K562 (cell line): ENCODE results near the gene GP1BB. TPM values are rescaled to one million over a fixed set of nuclear protein-coding genes. Genes with fewer than 3 reads are reported as not detected.

ENCODE experiments used
- ATF1 ChIP-seq, 2 experiments: fragments of 450-650 bp in 1 of 2; IDR thresholded peaks; 2 replicates each; pipeline ENCODE4 v1.6.1; 2016; ENCODE audit warnings: missing compliant biosample characterization in 1 of 2, missing genetic modification characterization in 1 of 2
- ATF7 ChIP-seq: fragments of 450-650 bp; IDR thresholded peaks from 2 replicates; pipeline ENCODE4 v1.7.1; 2014; ENCODE audit warnings: mild to moderate bottlenecking, moderate library complexity
- BDP1 ChIP-seq: IDR thresholded peaks from 3 replicates; pipeline ENCODE4 v1.6.1; 2011; ENCODE audit not compliant: insufficient read length, insufficient read depth
- CHD1 ChIP-seq: fragments of 200-600 bp; sonication (generic); IDR thresholded peaks from one replicate; pipeline ENCODE4 v1.6.1; 2012; ENCODE audit warnings: mild to moderate bottlenecking, moderate library complexity, low read length, inconsistent platforms
- CHD4 ChIP-seq: fragments of 200-600 bp; sonication (generic); IDR thresholded peaks from 3 replicates; pipeline ENCODE4 v1.6.1; 2012; ENCODE audit warnings: low read depth, mild to moderate bottlenecking, mixed read lengths, low read length, inconsistent platforms; ENCODE audit not compliant: insufficient read depth, insufficient replicate concordance, poor library complexity, severe bottlenecking
- CREM ChIP-seq: IDR thresholded peaks from 2 replicates; pipeline ENCODE4 v1.6.1; 2014; ENCODE audit warnings: antibody characterized with exemption, low read depth
- EZH2 ChIP-seq: IDR thresholded peaks from 2 replicates; pipeline ENCODE4 v1.6.1; 2012; ENCODE audit warnings: low read depth, mild to moderate bottlenecking, inconsistent platforms, low read length, borderline replicate concordance
- HDAC6 ChIP-seq: IDR thresholded peaks from 2 replicates; pipeline ENCODE4 v1.6.1; 2012; ENCODE audit warnings: low read depth, mild to moderate bottlenecking, control low read depth, inconsistent platforms, low read length, moderate library complexity
- HLTF ChIP-seq: fragments of 450-650 bp; IDR thresholded peaks from 2 replicates; pipeline ENCODE4 v1.6.1; 2016
- HMGN3 ChIP-seq: IDR thresholded peaks from 2 replicates; pipeline ENCODE4 v1.6.1; 2011; ENCODE audit warnings: borderline replicate concordance, low read depth, mild to moderate bottlenecking, mixed read lengths, low read length; ENCODE audit not compliant: insufficient read length; ENCODE audit errors: extremely low read depth
- PHF8 ChIP-seq: fragments of 200-600 bp; sonication (generic); IDR thresholded peaks from 2 replicates; pipeline ENCODE4 v1.6.1; 2012; ENCODE audit warnings: mixed run types, mild to moderate bottlenecking, inconsistent platforms, low read length, moderate library complexity, borderline replicate concordance
- POLR2G ChIP-seq: fragments of 200-400 bp; formaldehyde crosslinking; IDR thresholded peaks from 2 replicates; pipeline ENCODE4 v1.6.1; 2017; ENCODE audit warnings: low read depth, mild to moderate bottlenecking, antibody characterized with exemption, low read length, moderate library complexity
- PRMT5 ChIP-seq: sonication (generic); formaldehyde crosslinking; IDR thresholded peaks from 2 replicates; pipeline ENCODE4 v1.5.0; 2020; ENCODE audit warnings: missing genetic modification reagents
- RUNX1 ChIP-seq: sonication (generic); IDR thresholded peaks from 2 replicates; pipeline ENCODE4 v1.6.1; 2016; ENCODE audit warnings: antibody characterized with exemption, low read depth
- SETDB1 ChIP-seq: IDR thresholded peaks from one replicate; pipeline ENCODE4 v1.6.1; 2012; ENCODE audit warnings: low read length, control low read depth, inconsistent platforms
- U2AF1 ChIP-seq: fragments of 200-400 bp; formaldehyde crosslinking; optimal IDR thresholded peaks from 2 replicates; pipeline ENCODE3; 2017; ENCODE audit warnings: mild to moderate bottlenecking, low read depth, low read length, moderate library complexity
- ZNF23 ChIP-seq: fragments of 250-450 bp; sonication (Bioruptor Pico); IDR thresholded peaks from 2 replicates; pipeline ENCODE4 v1.4.0; 2020; ENCODE audit warnings: mild to moderate bottlenecking
- ZNF311 ChIP-seq: fragments of 250-450 bp; sonication (Bioruptor Pico); IDR thresholded peaks from 2 replicates; pipeline ENCODE4 v1.4.0; 2020; ENCODE audit warnings: mild to moderate bottlenecking, moderate library complexity
- ZNF699 ChIP-seq: fragments of 250-450 bp; sonication (Bioruptor Pico); IDR thresholded peaks from 2 replicates; pipeline ENCODE4 v1.8.0; 2021; ENCODE audit warnings: mild to moderate bottlenecking, moderate library complexity; ENCODE audit not compliant: insufficient replicate concordance
- ZZZ3 ChIP-seq: fragments of 450-650 bp; IDR thresholded peaks from 2 replicates; pipeline ENCODE4 v1.6.1; 2016; ENCODE audit warnings: antibody characterized with exemption, mild to moderate bottlenecking, moderate library complexity
- polyA plus RNA-seq, 8 experiments: library from polyadenylated mRNA; depleted of rRNA in 4 of 8; stranded (reverse) in 5 of 8; unstranded in 3 of 8; fragments of >200 nt; fragmentation: Nextera tagmentation in 2 of 8; fragmentation: Illumina TruSeq in 1 of 8; extraction: Ambion mirVana in 2 of 8; extraction: Trizol in 1 of 8; gene quantifications; 2 replicates each; pipeline versions ENCODE4 v1.2.1 to v1.2.3, GENCODE V29; 2011 to 2014; ENCODE audit warnings: inconsistent platforms in 1 of 8, missing spikeins in 1 of 8
- total RNA-seq, 7 experiments: library from RNA; depleted of rRNA in 6 of 7; stranded (reverse); fragments of >200 nt in 6 of 7; fragmentation: Illumina TruSeq in 2 of 7; extraction: Trizol in 2 of 7; gene quantifications; 2 replicates each; pipeline versions ENCODE4 v1.2.1 to v1.2.3, GENCODE V29; 2011 to 2021; ENCODE audit warnings: low replicate concordance in 1 of 7
- TF ChIP-seq, protein P1 (sequence below): fragments of 250-450 bp; sonication (Bioruptor Pico); IDR thresholded peaks from 2 replicates; pipeline ENCODE4 v1.8.0; 2021; ENCODE audit warnings: mild to moderate bottlenecking, moderate library complexity
- TF ChIP-seq, protein P2 (sequence below): conservative IDR thresholded peaks from 2 replicates; pipeline ENCODE4 v1.6.1; 2011; ENCODE audit warnings: low read depth, mild to moderate bottlenecking, low read length; ENCODE audit not compliant: control insufficient read depth
- TF ChIP-seq, protein P3 (sequence below), 2 experiments: IDR thresholded peaks; 2 replicates each; pipeline ENCODE4 v1.6.1; 2012; ENCODE audit warnings: improper control_type of control experiment in 2 of 2, low read depth in 2 of 2, low read length in 2 of 2, borderline replicate concordance in 1 of 2

GP1BB gene
- total and polyA plus RNA-seq, 9 of the 15 experiments (the other 6 are each of a cell fraction or from before 2014, with no cell fraction given), result 0.69 to 162 (median 2.8) TPM

DNA sequence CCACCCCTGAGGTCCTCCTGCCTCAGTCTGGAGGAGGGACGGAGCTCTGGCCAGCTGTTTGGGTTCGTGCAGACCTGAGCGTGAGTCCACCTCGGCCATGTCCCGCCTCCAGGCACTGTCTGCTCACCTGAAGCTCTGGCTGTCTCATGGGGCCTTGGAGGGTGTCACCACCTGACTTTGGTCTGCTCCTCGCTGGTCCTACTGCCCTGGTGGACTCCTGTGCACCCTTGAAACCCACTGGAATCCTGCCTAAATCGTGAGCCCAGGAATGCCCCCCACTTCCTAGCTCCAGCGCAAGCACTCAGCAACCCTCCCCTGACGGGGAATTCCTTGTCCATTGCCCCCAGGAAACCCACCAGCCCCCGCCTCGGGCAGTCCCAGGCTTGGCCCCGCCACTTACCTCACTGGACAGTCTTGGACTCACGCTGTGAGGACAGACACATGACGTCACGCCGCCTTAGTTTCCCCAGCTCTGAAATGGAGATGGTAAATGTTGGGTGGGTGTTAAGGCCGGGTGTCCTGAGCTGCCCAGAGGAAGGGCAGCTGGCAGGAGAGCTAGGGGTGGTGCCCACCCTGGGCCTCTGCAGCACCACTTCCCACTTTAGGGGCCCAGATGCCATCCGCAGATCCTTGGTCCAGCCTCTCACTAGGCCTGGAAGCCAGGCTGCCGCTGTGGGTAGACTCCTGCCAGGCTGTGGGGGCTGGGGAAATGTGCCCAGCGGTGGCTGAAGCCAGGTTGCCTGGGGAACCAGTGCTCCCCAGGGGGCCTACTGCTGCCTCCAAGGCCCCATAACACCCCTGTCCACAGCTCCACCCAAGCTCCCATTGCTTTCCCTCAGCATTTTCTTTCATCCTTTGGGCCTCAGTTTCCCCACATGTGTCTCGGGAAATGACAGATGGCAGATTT lies 19.1 kb downstream of the GP1BB start (continued):
- TF ChIP-seq ATF1 (CRISPR knock-in tag; IDR thresholded peaks at IDR 0.05), result no peak
- TF ChIP-seq ATF1 (tag; IDR thresholded peaks at IDR 0.05), result peak; percentile 88
- TF ChIP-seq, protein P1, sequence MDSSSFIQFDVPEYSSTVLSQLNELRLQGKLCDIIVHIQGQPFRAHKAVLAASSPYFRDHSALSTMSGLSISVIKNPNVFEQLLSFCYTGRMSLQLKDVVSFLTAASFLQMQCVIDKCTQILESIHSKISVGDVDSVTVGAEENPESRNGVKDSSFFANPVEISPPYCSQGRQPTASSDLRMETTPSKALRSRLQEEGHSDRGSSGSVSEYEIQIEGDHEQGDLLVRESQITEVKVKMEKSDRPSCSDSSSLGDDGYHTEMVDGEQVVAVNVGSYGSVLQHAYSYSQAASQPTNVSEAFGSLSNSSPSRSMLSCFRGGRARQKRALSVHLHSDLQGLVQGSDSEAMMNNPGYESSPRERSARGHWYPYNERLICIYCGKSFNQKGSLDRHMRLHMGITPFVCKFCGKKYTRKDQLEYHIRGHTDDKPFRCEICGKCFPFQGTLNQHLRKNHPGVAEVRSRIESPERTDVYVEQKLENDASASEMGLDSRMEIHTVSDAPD, result no peak
- TF ChIP-seq BDP1, result no peak
- peak; percentile 55 for TF ChIP-seq ZNF699
- no peak for TF ChIP-seq HMGN3
- peak; percentile 70 for TF ChIP-seq CREM
- no peak for TF ChIP-seq PHF8
- TF ChIP-seq ZNF23 (CRISPR knock-in tag), result no peak
- TF ChIP-seq HDAC6, result 0 out of 2 replicates have a peak, but pooled peaks have one; percentile 6
- peak; percentile 34; the same call in 1 of the 2 replicates for TF ChIP-seq ATF7
- no peak for TF ChIP-seq HLTF
- no peak for TF ChIP-seq RUNX1
- TF ChIP-seq EZH2, result no peak
- TF ChIP-seq, protein P2, sequence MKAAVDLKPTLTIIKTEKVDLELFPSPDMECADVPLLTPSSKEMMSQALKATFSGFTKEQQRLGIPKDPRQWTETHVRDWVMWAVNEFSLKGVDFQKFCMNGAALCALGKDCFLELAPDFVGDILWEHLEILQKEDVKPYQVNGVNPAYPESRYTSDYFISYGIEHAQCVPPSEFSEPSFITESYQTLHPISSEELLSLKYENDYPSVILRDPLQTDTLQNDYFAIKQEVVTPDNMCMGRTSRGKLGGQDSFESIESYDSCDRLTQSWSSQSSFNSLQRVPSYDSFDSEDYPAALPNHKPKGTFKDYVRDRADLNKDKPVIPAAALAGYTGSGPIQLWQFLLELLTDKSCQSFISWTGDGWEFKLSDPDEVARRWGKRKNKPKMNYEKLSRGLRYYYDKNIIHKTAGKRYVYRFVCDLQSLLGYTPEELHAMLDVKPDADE, result no peak
- TF ChIP-seq ZNF311 (CRISPR knock-in tag), result no peak
- TF ChIP-seq CHD4, result peak; percentile 59
- TF ChIP-seq ZZZ3, result no peak
- TF ChIP-seq SETDB1, result no peak
- TF ChIP-seq U2AF1, result no peak
- TF ChIP-seq, protein P3, sequence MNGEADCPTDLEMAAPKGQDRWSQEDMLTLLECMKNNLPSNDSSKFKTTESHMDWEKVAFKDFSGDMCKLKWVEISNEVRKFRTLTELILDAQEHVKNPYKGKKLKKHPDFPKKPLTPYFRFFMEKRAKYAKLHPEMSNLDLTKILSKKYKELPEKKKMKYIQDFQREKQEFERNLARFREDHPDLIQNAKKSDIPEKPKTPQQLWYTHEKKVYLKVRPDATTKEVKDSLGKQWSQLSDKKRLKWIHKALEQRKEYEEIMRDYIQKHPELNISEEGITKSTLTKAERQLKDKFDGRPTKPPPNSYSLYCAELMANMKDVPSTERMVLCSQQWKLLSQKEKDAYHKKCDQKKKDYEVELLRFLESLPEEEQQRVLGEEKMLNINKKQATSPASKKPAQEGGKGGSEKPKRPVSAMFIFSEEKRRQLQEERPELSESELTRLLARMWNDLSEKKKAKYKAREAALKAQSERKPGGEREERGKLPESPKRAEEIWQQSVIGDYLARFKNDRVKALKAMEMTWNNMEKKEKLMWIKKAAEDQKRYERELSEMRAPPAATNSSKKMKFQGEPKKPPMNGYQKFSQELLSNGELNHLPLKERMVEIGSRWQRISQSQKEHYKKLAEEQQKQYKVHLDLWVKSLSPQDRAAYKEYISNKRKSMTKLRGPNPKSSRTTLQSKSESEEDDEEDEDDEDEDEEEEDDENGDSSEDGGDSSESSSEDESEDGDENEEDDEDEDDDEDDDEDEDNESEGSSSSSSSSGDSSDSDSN (IDR thresholded peaks at IDR 0.05; ENCODE audit: borderline replicate concordance in 1 of 2, low read depth in 2 of 2, low read length in 2 of 2), result 0 out of 4 replicates have a peak, but pooled peaks of 1 of the 2 experiments have one; percentile 20
- no peak for TF ChIP-seq PRMT5
- no peak for TF ChIP-seq POLR2G
- peak; percentile 22 for TF ChIP-seq CHD1
